ENCODE measurements around the gene SEC14L1.
A peak's percentile ranks its signal among the peaks of the same experiment; 100 is the strongest.

The SEC14L1 gene

DNA sequence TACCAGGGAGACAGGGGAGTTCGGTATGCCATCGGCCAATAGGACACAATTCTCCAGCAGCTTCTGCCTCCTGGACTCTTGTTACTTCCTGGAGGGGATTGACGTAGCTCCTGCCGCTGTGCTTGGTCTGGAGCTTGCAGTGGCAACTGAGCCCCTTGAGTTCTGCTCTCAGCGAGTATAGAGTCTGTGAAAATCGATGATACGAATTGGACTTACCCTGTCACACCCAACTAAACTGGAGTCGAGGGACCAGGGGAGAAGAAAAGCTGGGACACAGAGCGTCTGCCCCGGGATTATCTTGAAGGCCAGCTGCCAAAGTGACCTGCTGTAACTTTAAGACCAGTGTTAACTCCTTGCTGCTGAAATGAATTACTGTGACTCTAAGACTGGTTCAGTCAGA is 22.2 kb downstream of the SEC14L1 start:
- no peak for DNase-seq (ENCODE audit: low spot score)

DNA sequence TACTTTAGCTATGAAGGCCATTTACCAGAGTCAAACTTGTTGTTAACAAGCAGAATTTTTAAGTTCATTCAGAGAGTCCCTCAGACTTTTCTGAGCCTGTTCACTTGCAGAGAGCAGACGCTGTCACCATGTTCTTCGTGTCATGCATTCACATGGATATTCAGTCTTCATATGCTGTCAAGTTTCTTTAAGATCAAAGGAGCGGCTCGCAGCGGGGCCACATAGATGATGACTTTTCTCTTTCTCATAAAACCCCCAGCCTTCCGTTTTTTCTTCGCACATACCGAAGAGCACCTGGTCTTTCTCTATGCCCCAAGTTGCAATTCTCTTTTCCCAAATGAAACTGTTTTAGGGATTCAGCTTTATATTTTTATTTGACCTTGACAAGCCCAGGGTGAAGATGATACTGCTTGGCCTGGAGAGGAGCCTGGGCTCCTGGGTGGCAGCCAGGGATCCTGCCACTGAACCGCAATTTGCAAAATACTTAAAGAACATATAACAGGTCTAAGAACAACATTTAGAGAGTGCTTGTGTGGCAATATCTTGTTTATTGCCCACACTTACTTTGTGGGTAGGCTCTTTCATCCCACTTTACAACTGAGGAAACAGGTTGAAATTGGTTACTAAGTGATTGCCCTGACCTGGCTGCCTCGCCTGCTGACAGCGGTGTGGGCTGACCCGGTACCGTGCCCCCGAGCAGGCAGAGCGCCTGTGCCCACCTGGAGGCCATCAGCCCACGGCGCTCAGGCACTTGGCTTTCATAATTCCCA is 22.9 kb downstream of the SEC14L1 start:
- DNase-seq (ENCODE audit: low spot score), result no peak

DNA sequence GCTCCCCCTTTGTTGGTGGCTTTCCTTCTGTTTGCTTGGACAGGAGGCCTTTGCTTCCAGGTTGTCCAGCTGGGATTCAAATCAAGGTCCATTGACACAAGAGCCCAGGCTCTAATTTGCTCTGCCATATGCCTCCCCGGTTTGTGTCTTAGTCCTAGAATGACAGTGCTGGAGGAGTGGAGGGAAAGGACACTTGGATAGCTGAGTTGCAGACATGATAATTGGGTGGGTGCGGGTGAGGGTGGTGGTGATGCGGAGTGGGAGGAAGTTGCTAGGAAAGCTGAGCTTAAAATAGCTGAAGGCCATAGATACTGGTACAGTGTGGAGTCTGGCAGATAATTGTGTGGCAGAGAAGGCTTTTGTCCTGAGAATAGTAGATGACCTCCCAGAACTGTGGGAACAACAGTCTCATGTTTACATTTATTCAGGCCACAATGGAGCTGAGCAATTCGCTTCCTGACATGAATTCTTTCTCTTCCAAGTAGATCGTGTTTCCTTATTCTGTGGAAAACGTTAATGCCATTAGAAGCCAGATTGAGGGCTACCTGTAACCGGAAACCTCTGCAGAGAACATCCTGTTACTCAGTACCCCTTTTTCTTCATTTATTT is 23.8 kb downstream of the SEC14L1 start:
- DNase-seq (ENCODE audit: low spot score), result no peak

DNA sequence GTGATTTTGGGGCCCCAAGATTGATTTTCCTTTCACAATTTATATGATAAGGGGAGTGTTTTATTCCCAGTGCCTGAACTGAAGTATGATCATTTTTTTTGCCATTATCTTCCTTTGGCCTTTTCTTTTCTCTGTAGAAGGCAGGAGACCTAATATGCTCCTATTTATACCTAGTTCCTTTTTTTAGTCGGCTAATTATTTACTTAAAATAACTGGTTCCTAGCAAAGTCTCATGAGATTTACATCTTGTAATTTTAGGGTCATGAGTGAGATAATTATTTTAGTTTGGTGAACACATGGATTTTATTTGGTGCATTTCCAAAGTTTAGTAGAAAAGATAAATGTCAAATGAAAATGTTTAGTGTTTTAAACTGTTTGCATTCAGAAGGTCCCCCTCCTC is 24.8 kb downstream of the SEC14L1 start:
- no peak for DNase-seq (ENCODE audit: low spot score)

DNA sequence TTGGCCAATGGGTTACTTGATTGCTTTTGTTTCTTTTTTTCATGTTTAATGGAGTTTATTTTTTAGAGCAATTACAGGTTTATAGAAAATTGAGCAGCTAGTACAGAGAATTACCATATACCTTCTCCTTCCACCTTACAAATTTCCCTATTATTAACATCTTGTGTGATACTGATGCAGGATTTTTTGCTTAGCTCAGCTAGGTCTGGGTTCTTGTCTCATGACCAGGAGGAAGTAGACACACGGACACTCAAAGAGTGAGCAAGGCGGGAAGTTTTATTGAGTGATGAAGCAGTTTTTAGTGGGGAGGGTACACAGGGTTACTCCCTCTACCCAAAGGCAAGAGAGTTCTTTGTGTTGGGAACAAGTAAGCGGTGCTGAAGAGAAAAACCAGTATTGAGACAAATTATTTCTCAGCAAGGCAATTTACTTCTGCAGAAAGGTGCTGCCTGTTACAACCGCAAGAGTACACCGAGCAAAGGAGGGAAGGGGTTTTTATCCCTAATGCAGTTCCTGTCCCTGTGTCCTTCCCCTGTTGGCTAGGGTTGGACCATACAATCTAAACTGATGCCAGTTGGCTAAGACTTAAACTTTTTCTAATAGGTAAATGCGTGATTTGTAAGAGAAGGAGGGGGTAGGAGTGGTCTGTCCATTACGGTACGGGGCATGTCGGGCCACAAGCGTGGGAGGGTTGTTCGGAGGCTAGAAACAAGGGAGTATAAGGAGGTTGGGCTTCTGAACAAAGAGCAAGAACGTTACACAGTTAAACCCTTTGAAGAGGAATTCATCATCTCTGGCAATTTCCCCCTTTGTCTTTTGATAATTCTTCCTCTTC is 26.9 kb downstream of the SEC14L1 start:
- no peak for DNase-seq (ENCODE audit: low spot score)

DNA sequence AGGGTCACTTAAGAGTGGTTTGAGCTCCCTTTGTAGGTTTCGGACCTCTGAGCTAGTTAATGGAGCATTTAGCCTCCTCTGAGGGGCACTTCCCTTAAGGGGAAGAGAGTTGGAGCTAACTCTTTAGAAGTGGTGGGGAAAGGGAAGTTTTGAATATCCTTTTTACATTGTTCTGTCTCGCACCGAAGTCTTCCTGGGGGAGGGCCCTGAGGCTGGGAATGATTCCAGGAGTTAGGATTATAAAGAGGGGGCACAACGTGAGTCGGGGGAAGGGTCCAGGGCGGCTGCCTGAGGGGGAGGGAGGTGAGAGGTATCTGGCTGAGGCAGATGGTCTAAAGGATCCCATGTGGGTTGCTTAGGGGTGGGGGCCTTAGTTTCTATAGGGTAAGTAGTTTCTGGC is 32.3 kb downstream of the SEC14L1 start:
- no peak for DNase-seq (ENCODE audit: low spot score)

DNA sequence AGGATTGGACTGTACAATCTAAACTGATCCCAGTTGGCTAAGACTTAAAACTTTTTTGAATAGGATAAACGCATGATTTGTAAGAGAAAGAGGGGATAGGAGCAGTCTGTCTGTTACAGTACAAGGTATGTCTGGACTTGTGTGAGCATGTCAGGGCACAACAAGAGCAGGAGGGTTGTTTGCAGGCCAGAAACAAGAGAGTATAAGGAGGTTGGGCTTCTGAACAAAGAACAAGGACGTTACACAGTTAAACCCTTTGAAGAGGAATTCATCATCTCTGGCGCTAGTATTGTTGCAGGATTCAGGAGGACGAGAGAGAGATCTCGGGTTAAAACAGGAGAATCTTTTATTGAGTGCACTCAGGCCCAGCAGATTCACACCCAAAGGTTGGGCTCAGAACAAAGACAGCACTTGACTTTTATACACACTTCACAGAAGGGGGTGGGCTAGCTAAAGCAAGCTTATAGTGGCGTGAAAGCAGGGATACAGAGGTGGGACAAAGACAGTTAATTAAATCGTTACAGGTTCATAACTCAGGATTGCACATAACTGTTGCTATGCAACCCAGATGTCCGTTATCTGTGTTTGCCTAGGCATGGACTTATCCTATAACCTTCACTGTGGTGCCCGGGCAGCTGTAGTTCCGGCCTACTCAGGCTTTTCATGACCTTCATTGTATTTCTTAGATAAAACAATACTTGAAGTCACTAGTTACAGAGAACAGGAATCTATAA is 34.3 kb downstream of the SEC14L1 start:
- DNase-seq (ENCODE audit: low spot score), result no peak

DNA sequence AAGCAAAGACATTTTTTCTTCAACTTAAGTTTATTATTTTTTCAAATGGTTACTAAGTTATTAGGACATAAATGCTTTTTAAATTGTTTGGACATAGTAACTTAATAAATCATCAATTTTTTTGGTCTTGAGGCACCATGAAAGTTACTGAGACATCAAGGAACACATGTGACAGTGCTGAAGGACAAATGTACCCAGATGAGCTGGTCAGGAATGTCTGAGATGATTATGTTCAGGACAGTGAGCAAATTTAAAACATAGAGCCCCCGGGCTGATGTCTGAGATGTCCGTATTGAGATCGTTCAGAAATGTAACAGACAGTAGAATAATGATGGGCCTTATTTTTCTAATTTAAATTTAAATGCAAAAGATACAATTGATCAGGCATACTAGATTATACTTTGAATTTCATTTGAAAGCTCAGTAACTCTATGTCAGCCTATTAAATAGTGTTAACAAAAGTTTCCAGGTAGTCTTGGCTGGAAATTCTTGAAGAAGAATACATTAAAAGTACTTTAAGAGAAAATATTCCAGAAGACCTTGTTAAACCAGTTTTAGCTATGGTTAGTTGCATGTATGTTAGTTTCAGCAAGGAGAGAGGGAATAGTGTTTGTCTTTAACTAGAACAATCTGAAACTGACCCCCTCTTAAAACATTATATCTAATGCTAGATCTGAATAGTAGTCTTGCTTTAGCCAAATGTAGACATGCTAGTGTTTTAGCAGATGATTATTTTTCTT is 36.4 kb downstream of the SEC14L1 start:
- no peak for DNase-seq (ENCODE audit: low spot score)

DNA sequence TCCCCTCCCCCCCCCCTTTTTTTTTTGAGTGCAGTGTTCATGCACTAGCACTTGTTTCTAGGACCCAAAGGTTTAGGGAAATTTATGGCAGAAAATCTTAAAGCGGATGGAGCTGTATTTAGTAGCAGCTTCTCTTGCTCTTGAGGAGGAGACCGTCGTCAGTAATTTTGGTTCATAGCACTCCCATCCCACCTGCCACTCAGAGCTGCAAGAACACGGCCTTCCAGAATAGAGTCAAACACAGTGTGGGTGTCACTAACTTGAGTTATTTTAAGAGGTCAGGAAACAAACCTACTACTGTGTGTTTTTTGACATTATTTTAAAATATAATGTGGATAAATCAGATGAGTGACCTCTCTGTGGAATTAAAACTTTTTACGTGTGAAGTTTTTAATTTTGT is 37.3 kb downstream of the SEC14L1 start:
- DNase-seq (ENCODE audit: low spot score), result no peak

DNA sequence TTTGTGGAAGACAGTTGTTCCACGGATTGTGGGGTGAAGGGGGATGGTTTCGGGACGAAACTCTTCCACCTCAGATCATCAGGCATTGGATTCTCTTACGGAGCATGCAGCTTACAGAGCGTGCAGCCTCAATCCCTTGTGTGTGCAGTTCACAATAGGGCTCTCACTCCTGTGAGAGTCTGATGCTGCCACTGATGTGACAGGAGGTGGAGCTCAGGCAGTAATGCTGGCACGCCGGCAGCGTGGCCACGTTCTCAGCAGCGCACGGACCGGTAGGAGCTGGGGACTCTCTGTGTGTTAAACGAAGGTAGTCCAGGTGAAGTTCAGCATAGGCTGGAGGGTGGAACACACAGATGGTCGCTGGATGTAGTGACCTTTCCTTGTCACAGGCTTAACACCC is 37.8 kb downstream of the SEC14L1 start:
- no peak for DNase-seq (ENCODE audit: low spot score)

DNA sequence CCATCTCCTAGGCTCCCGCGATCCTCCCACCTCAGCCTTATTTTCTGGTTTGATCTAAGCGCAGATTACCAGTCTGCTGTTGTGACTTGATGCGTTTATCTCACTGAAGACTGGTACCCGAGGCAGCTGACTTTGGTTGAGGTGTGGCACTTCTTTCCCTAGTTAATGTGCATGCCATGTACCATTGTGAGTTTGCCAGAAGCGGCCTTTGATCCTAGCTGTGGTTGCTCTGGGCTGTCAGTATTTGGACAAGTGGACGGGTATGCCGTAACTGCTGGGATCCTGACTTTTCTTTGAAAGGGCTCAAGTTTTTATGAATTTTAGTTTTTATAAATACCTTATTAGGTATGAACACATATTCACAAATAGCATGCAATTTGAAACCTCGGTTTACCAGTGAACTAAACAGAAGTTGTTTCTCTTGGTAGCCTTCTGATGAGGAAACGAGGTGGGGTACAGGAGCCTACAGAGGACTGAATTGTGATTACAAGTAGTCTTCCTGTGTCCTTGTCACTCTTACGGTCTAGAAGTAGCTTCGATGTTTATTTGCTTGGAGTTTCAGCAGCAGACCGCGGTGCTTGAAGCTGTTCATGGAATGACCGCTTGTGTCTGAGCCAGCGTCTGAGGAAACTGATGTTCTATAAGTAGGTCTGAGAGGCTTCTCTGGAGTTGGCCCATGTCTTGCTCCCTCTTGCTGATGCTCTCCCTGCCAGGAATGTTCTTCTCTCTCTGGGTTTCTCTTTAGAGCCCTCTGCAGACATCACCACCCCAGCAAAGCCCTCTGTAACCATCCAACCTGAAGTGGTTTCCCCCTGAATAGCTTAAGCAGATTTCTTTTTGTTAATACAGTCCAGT is 40.0 kb downstream of the SEC14L1 start:
- DNase-seq (ENCODE audit: low spot score), result no peak

DNA sequence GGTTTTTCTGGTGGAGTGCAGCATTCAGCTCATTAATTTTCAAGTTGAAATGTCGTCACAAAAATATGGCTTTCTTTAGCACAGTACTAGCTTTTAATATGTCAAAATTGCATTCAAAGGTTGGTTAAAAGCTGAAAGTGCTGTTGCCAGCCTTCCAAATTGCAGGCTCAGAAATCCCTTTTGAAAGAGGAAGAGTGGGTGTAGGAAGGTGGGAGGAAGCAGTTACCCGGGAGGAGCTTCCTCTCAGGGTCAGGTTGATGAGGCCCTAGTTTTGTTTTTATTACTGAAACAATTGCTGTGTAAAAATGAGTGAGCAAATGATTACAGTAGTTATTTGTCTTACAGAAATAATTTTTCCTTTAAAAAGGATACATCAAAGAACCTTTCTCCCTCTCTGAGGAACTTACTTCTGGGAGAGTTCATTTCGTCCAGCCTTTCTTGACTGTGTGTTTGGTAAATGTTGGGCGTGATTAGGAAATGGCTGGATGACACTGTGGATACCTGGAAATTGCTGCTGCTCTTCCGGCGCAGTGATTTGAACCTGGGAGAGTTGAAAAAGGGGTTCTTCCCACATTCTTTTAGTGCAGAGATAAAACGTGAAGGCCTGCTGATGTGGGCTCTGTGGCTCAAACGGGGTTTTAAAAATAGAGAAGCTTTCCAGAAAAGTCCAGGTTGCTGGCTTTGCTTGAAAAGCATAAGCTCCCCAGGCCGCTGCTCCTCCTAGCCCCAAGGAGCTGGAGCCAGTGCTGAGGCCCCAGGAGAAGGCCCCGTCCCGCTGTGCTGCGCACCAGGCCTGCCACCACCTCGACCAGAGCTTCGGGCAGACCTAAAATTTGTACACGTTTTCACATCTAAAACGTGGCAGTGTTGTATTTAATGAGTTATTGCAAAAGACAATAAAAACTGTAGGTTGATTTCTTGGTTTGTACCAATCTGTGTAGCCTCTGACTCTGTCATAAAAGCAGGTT is 41.7 kb downstream of the SEC14L1 start:
- no peak for DNase-seq (ENCODE audit: low spot score)

DNA sequence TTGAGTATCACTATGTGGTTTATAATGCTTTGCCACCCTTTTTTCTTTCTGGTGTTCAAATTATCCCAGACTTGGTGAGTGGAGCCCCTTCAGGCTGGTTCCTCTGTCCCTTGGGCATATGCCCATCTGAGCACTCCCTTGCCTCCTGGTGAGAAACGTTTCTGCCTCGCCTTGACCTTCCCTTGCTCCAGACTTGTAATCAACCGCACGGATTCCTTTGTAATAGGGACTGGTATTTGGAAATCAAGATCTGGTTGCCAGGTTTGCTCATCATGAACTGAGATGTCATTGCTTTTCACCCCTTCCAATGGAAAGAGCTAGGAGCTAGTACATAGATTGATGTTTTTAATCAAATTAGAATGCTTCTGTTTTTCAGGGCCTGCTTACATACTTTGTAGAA is 43.7 kb downstream of the SEC14L1 start:
- DNase-seq (ENCODE audit: low spot score), result peak; percentile 20

DNA sequence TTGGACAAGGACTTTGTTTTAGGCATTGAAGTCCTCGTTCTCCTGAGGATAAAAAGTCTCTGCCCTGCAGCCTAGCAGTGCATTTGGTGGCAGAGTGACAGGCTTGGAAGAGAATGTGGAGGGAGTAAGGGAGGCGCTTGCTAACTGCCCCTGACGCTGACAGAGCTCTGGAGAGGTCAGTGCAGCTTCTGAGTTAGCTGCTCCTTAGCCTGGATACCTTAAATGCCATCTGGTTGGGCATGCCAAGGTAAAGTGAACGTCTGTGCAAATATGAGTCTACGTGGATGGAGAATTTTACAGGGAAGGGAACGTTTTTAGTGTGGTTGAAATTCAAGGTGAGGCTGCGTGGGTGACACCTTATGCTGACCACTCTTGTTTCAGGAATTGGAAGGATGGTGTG is 44.4 kb downstream of the SEC14L1 start:
- DNase-seq (ENCODE audit: low spot score), result no peak

DNA sequence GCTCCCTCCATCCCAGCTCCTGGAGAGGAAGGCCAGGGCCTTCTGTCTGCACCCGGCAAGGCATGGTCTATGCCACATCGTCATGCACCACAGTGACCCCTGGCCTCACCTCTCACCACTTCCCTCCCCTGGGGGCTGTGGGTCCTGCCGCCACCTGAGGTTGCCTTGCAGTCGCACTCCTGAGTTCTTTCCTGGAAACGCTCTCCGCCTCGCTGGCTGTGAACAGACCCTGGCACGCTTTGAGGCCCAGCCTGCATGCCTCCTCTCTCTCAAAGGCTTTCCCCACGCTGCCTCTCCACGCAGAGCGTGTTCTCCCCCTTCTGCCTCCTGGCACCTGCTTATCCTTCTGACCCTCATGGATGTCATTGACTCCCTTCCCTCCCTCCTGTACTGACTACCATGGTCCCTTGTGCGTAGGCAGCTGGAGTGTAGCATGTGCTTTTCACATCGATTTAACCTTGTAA is 45.4 kb downstream of the SEC14L1 start:
- DNase-seq (ENCODE audit: low spot score), result no peak

DNA sequence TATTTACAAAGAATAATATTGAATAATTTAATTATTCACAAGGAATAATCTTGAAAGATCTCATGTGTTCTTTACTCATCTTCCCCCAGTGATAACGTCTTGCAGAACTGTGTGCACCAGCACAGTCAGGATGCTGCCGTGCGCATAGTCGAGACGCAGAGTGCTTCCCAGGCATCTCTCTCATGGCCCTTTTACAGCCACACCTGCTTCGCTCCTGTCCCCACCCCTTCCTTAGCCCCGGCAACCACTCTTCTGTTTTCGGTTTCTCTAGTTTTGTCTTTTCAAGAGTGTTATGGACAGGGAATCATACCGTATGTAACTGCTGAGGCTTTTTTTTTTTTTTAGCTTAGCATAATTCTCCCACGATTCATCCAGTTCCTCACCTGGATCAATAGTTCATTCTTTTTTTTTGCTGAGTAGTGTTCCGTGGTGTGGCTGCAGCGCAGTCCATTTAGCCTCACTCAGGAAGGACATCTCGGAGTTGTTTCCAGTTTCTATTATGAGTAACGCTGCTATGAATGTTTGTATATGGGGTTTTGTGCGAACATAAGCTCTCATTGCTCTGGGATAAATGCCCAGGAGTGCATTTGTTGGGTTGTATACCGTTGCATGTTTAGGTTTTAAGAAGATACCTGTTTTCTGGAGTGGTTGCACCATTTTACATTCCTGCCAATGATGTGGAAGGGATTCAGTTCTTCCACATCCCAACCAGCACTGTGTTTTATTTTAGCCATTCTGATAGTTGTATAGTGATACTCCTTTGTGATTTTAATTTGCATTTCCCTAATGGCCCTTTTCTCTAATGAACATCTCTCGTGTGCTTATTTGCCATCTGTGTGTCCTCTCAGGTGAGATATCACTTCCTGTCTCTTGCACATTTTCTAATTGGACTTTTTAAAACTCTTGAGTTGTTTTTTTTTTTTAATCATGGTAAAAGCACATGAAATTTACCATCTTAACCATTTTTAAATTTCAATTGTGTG is 47.6 kb downstream of the SEC14L1 start:
- DNase-seq (ENCODE audit: low spot score), result no peak

DNA sequence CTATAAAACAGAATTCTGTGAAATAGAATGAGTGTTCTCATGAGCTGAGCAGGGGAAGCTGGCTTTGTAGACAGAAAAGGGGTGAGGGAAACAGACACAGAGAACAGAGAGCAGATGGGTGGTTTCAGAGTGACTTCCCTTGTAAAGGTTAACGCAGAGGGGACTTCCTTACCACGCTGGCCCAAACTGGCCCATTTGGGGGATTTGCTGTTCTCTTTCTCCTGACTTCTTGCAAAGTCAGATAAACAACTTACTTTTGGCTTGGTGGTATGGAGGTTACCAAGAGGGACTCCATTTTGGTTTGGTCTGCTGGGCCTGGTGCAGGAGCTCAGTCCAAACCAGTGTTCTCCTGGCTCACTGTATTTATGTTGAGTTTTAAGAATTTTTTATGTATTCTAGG is 48.4 kb downstream of the SEC14L1 start:
- no peak for DNase-seq (ENCODE audit: low spot score)

DNA sequence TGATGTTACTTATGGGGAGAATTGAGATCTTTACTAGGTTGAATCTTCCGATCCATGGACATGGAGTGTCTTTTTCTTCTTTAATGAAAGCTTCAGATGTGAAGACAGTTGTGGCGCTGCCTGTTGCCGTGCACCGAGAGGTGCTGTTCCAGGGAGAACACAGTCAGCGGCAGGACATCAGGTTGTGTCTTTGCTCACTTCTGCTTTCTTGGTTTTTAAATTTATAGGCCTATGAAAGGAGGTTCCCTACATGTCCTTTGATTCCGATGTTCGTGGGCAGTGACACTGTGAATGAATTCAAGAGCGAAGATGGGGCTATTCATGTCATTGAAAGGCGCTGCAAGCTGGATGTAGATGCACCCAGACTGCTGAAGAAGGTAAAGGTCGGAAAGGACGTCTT is 49.8 kb downstream of the SEC14L1 start:
- no peak for DNase-seq (ENCODE audit: low spot score)
